Vagina (tissue), 1 donor: ENCODE data around the gene NBPF20. TPM values are rescaled to one million over a fixed set of nuclear protein-coding genes. Genes with fewer than 3 reads are reported as not detected.

Experiments used
- small RNA-seq: library from RNA; depleted of rRNA; stranded (forward); fragments of <200 nt; gene quantifications from one replicate; pipeline ENCODE3, GENCODE V24; 2016
- total RNA-seq: library from RNA; depleted of rRNA; stranded (reverse); fragments of >200 nt; gene quantifications from one replicate; pipeline ENCODE4 v1.2.3, GENCODE V29; 2016

The NBPF20 gene
- total RNA-seq, 1 donor from 2014 or later = 1.7 TPM

Small RNA genes lying within 50 kb of the gene (small RNA-seq; reads per million reads assigned to genes)
- not detected for gene RF00003

Other genes with a start within 250 kb of the NBPF20 start
- gene PPIAL4D, start 183.4 kb downstream of the NBPF20 start, total RNA-seq = not detected
- 29.0 TPM for gene GPR89A, start 182.4 kb upstream of the NBPF20 start, total RNA-seq